Epithelial cell of esophagus (primary cell): Measurements from ENCODE around the gene CCDC141.

Experiments used
- DNase-seq: peaks from one replicate; pipeline ENCODE4 v3.0.0; 2010; ENCODE audit warnings: low read depth
- H3K4me3 ChIP-seq: 2 replicates; pipeline ENCODE4 v1.5.1; 2011; ENCODE audit warnings: mild to moderate bottlenecking, low read length, control low read depth
- CTCF ChIP-seq: IDR thresholded peaks from 2 replicates; pipeline ENCODE4 v1.5.1; 2011; ENCODE audit warnings: low read depth, mild to moderate bottlenecking, low read length, control low read depth, inconsistent platforms; ENCODE audit not compliant: insufficient read depth; ENCODE audit errors: missing control alignments

Gene CCDC141

GRCh38 chr2:178947006-178947405, 102.9 kb downstream of the CCDC141 start:
- no peak for TF ChIP-seq CTCF
- no peak for DNase-seq
- no peak overlapping the region for H3K4me3 ChIP-seq

GRCh38 chr2:178946494-178946893, 103.4 kb downstream of the CCDC141 start:
- no peak for DNase-seq
- no peak for TF ChIP-seq CTCF
- no peak overlapping the region for H3K4me3 ChIP-seq

GRCh38 chr2:178943745-178944144, 106.2 kb downstream of the CCDC141 start:
- no peak overlapping the region for H3K4me3 ChIP-seq
- DNase-seq: no peak
- no peak for TF ChIP-seq CTCF

- DNase-seq: no peak
- no peak overlapping the region for H3K4me3 ChIP-seq
- no peak for TF ChIP-seq CTCF
These were observed 115.4 kb downstream of the CCDC141 start for GRCh38 chr2:178934571-178934970.

GRCh38 chr2:178933493-178933892, 116.4 kb downstream of the CCDC141 start:
- H3K4me3 ChIP-seq: no peak overlapping the region
- no peak for TF ChIP-seq CTCF
- DNase-seq: no peak

- TF ChIP-seq CTCF: no peak
- no peak for DNase-seq
- no peak overlapping the region for H3K4me3 ChIP-seq
These were observed 121.9 kb downstream of the CCDC141 start for GRCh38 chr2:178928077-178928476.

GRCh38 chr2:178927173-178927572, 122.8 kb downstream of the CCDC141 start:
- TF ChIP-seq CTCF: no peak
- no peak for DNase-seq
- H3K4me3 ChIP-seq: no peak overlapping the region
